ENCODE results near the gene UBALD2.

DNA sequence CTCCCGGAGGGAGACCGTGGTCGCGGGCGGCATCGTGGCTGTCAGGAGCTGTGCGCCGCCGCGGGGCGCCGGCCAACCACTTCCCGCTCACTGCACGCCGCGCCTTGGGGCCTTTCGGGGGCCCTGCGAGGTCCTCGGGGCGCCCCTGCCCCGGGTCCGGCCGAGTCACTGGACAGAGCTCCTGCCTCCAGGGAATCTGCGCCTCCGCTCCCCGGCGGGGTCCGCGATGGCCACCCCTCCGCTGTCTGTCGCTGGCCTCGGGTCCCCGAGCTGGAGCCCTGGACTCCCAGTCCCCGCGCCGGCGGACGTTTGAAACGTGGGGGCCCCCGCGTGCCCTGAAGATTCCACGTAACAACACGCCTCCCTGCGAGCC lies 42.8 kb downstream of the UBALD2 start, which contains the start of gene QRICH2:
- no peak for TF ChIP-seq SP1 (CRISPR knock-in tag; conservative IDR thresholded peaks at IDR 0.05)
- TF ChIP-seq, protein P1, sequence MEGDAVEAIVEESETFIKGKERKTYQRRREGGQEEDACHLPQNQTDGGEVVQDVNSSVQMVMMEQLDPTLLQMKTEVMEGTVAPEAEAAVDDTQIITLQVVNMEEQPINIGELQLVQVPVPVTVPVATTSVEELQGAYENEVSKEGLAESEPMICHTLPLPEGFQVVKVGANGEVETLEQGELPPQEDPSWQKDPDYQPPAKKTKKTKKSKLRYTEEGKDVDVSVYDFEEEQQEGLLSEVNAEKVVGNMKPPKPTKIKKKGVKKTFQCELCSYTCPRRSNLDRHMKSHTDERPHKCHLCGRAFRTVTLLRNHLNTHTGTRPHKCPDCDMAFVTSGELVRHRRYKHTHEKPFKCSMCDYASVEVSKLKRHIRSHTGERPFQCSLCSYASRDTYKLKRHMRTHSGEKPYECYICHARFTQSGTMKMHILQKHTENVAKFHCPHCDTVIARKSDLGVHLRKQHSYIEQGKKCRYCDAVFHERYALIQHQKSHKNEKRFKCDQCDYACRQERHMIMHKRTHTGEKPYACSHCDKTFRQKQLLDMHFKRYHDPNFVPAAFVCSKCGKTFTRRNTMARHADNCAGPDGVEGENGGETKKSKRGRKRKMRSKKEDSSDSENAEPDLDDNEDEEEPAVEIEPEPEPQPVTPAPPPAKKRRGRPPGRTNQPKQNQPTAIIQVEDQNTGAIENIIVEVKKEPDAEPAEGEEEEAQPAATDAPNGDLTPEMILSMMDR (IDR thresholded peaks at IDR 0.05), result no peak
- no peak for TF ChIP-seq JUN (CRISPR knock-in tag; IDR thresholded peaks at IDR 0.05)
- TF ChIP-seq IRF2 (CRISPR knock-in tag; IDR thresholded peaks at IDR 0.05; ENCODE audit: borderline replicate concordance, low read depth), result no peak
- no peak for TF ChIP-seq CREB1 (CRISPR knock-in tag; IDR thresholded peaks at IDR 0.05)
- TF ChIP-seq, protein P2, sequence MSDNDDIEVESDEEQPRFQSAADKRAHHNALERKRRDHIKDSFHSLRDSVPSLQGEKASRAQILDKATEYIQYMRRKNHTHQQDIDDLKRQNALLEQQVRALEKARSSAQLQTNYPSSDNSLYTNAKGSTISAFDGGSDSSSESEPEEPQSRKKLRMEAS (CRISPR knock-in tag; IDR thresholded peaks at IDR 0.05), result no peak
- no peak for TF ChIP-seq MYBL2 (CRISPR knock-in tag; IDR thresholded peaks at IDR 0.05)
- TF ChIP-seq, protein P3, sequence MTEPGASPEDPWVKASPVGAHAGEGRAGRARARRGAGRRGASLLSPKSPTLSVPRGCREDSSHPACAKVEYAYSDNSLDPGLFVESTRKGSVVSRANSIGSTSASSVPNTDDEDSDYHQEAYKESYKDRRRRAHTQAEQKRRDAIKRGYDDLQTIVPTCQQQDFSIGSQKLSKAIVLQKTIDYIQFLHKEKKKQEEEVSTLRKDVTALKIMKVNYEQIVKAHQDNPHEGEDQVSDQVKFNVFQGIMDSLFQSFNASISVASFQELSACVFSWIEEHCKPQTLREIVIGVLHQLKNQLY (CRISPR knock-in tag; IDR thresholded peaks at IDR 0.05), result no peak
